ENCODE results near the gene GRK7. TPM values are rescaled to one million over a fixed set of nuclear protein-coding genes. Genes with fewer than 3 reads are reported as not detected.

Gene GRK7
- total and polyA plus RNA-seq, 2 donors (not counting 1 experiment from before 2014, with no cell fraction given), result 0.12 TPM; not detected in 1

- Histone ChIP-seq H3K4me2 (replicated peaks; ENCODE audit: low read depth, low read length, poor library complexity, severe bottlenecking) (no peak overlapping the region), H3K36me3 (replicated peaks in 1 of 2; ENCODE audit: control extremely low read depth in 1 of 2, control insufficient read depth in 1 of 2, extremely low read depth in 1 of 2, insufficient read depth in 2 of 2, low read length in 1 of 2) (no peaks in the 10 kb centered on the region), H4K20me1 (ENCODE audit: control insufficient read depth, insufficient read depth, low read length, poor library complexity, severe bottlenecking) (no peaks in the 10 kb centered on the region), H2AFZ (ENCODE audit: insufficient read depth, low read depth, low read length, poor library complexity, severe bottlenecking) (no peak overlapping the region), H3K27ac (ENCODE audit: low read length in 2 of 2) (no peak overlapping the region), H3K4me3 (ENCODE audit: control extremely low read depth in 1 of 5, extremely low read depth in 1 of 5, insufficient read depth in 1 of 5, low read depth in 2 of 5, low read length in 4 of 5) (no peak overlapping the region), H3K9ac (ENCODE audit: low read length) (no peak overlapping the region), H3K27me3 (replicated peaks in 1 of 4; ENCODE audit: control extremely low read depth in 1 of 4, control insufficient read depth in 3 of 4, insufficient read depth in 4 of 4, low read length in 3 of 4) (no peaks in the 10 kb centered on the region), H3K79me2 (ENCODE audit: control insufficient read depth, insufficient read depth, low read length) (no peaks in the 10 kb centered on the region), H3K9me3 (ENCODE audit: control extremely low read depth in 1 of 3, control insufficient read depth in 2 of 3, insufficient read depth in 1 of 3, low read length in 2 of 3) (no peaks in the 10 kb centered on the region), H3K4me1 (ENCODE audit: control insufficient read depth in 2 of 2, insufficient read depth in 2 of 2, low read length in 2 of 2) (no peaks in the 10 kb centered on the region)
- WGBS (ENCODE audit: insufficient coverage), result 100% methylated on average over 9 of the region's 14 CpGs
- no peaks in the 10 kb centered on the region for H3K4me1 Mint-ChIP-seq
- no peak for ATAC-seq (ENCODE audit: low read depth)
- H3K27ac Mint-ChIP-seq, result no peak overlapping the region
- peaks cover 2% of the 10 kb centered on the region for H3K9me3 Mint-ChIP-seq (ENCODE audit: insufficient read depth)
- no peak overlapping the region for H3K4me3 Mint-ChIP-seq
- POLR2A ChIA-PET, result no interaction called here
- DNase-seq, result no peak
- H3K27me3 Mint-ChIP-seq, result no peaks in the 10 kb centered on the region
- TF ChIP-seq, protein P1, sequence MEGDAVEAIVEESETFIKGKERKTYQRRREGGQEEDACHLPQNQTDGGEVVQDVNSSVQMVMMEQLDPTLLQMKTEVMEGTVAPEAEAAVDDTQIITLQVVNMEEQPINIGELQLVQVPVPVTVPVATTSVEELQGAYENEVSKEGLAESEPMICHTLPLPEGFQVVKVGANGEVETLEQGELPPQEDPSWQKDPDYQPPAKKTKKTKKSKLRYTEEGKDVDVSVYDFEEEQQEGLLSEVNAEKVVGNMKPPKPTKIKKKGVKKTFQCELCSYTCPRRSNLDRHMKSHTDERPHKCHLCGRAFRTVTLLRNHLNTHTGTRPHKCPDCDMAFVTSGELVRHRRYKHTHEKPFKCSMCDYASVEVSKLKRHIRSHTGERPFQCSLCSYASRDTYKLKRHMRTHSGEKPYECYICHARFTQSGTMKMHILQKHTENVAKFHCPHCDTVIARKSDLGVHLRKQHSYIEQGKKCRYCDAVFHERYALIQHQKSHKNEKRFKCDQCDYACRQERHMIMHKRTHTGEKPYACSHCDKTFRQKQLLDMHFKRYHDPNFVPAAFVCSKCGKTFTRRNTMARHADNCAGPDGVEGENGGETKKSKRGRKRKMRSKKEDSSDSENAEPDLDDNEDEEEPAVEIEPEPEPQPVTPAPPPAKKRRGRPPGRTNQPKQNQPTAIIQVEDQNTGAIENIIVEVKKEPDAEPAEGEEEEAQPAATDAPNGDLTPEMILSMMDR (IDR thresholded peaks at IDR 0.05), result no peak
- no peak for TF ChIP-seq EZH2 (IDR thresholded peaks at IDR 0.05; ENCODE audit: borderline replicate concordance, insufficient read depth, low read depth, low read length, poor library complexity, severe bottlenecking)
- CTCF ChIA-PET, result no interaction called here
- intact Hi-C loops (cut with micrococcal nuclease), result no loop called here
These were observed 13.2 kb downstream of the GRK7 start for GRCh38 chr3:141776376-141776775.

DNA sequence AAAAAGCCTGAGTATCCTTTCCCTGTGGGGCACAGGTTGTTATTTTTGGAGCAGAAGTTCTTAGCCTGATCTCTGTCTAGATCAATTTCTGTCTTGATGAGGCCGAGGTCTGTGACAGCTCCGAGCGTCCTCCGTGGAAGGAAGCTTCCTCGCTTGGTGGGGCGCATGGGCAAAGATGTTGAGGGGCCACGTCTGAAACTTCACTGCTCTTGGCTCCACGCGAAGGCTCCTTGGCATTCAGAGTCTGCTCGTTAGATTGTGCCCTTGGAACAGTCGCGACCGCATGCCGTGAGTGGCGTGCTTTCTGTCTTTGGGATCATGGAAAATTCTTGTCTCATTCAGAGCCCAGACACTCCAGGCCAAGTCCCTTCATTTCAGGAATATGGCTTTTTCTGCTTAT is 13.7 kb downstream of the GRK7 start:
- no peaks in the 10 kb centered on the region for H3K27me3 ChIP-seq (replicated peaks in 1 of 4; ENCODE audit: control extremely low read depth in 1 of 4, control insufficient read depth in 3 of 4, insufficient read depth in 4 of 4, low read length in 3 of 4)
- no peak overlapping the region for H3K4me3 ChIP-seq (ENCODE audit: control extremely low read depth in 1 of 5, extremely low read depth in 1 of 5, insufficient read depth in 1 of 5, low read depth in 2 of 5, low read length in 4 of 5)
- no peaks in the 10 kb centered on the region for H4K20me1 ChIP-seq (ENCODE audit: control insufficient read depth, insufficient read depth, low read length, poor library complexity, severe bottlenecking)
- Mint-ChIP-seq H3K4me3 (no peak overlapping the region), H3K27ac (no peak overlapping the region), H3K4me1 (no peaks in the 10 kb centered on the region), H3K9me3 (ENCODE audit: insufficient read depth) (peaks cover 2% of the 10 kb centered on the region), H3K27me3 (no peaks in the 10 kb centered on the region)
- no peak for ATAC-seq (ENCODE audit: low read depth)
- 97% methylated on average over 14 of the region's 15 CpGs for WGBS (ENCODE audit: insufficient coverage)
- CTCF ChIA-PET, result no interaction called here
- no peak overlapping the region for H2AFZ ChIP-seq (ENCODE audit: insufficient read depth, low read depth, low read length, poor library complexity, severe bottlenecking)
- no peaks in the 10 kb centered on the region for H3K79me2 ChIP-seq (ENCODE audit: control insufficient read depth, insufficient read depth, low read length)
- no peaks in the 10 kb centered on the region for H3K36me3 ChIP-seq (replicated peaks in 1 of 2; ENCODE audit: control extremely low read depth in 1 of 2, control insufficient read depth in 1 of 2, extremely low read depth in 1 of 2, insufficient read depth in 2 of 2, low read length in 1 of 2)
- intact Hi-C loops (cut with micrococcal nuclease), result no loop called here
- H3K9ac ChIP-seq (ENCODE audit: low read length), result no peak overlapping the region
- no peak overlapping the region for H3K4me2 ChIP-seq (replicated peaks; ENCODE audit: low read depth, low read length, poor library complexity, severe bottlenecking)
- H3K27ac ChIP-seq (ENCODE audit: low read length in 2 of 2), result no peak overlapping the region
- no peak for DNase-seq
- TF ChIP-seq, protein P1 (IDR thresholded peaks at IDR 0.05), result no peak
- no peak for TF ChIP-seq EZH2 (IDR thresholded peaks at IDR 0.05; ENCODE audit: borderline replicate concordance, insufficient read depth, low read depth, low read length, poor library complexity, severe bottlenecking)
- POLR2A ChIA-PET, result no interaction called here
- no peaks in the 10 kb centered on the region for H3K4me1 ChIP-seq (ENCODE audit: control insufficient read depth in 2 of 2, insufficient read depth in 2 of 2, low read length in 2 of 2)
- no peaks in the 10 kb centered on the region for H3K9me3 ChIP-seq (ENCODE audit: control extremely low read depth in 1 of 3, control insufficient read depth in 2 of 3, insufficient read depth in 1 of 3, low read length in 2 of 3)

Measured in B cell (primary cell).